SJSA1 (cell line): Measurements from ENCODE around the gene FILIP1L. TPM values are rescaled to one million over a fixed set of nuclear protein-coding genes. Genes with fewer than 3 reads are reported as not detected.

Experiments used
- DNase-seq, 2 experiments: peaks; one replicate each; pipeline ENCODE4 v3.0.0-alpha.2; 2015 to 2020; ENCODE audit warnings: low spot score in 2 of 2, low read depth in 1 of 2
- H3K27ac ChIP-seq: fragments of 250-450 bp; sonication (Bioruptor Pico); 2 replicates; pipeline ENCODE4 v1.5.1; 2020; ENCODE audit warnings: mild to moderate bottlenecking, moderate library complexity
- H3K27me3 ChIP-seq: fragments of 250-450 bp; sonication (Bioruptor Pico); replicated peaks from 2 replicates; pipeline ENCODE4 v1.5.1; 2020; ENCODE audit warnings: mild to moderate bottlenecking, moderate library complexity
- H3K36me3 ChIP-seq: fragments of 250-450 bp; sonication (Bioruptor Pico); 2 replicates; pipeline ENCODE4 v1.5.1; 2020; ENCODE audit warnings: mild to moderate bottlenecking
- H3K4me1 ChIP-seq: fragments of 250-450 bp; sonication (Bioruptor Pico); replicated peaks from 2 replicates; pipeline ENCODE4 v1.6.1; 2021; ENCODE audit warnings: mild to moderate bottlenecking
- H3K4me3 ChIP-seq: fragments of 250-450 bp; sonication (Bioruptor Pico); 2 replicates; pipeline ENCODE4 v1.5.1; 2020; ENCODE audit warnings: mild to moderate bottlenecking
- H3K9me3 ChIP-seq: fragments of 250-450 bp; sonication (Bioruptor Pico); replicated peaks from 2 replicates; pipeline ENCODE4 v1.5.1; 2020; ENCODE audit warnings: mild to moderate bottlenecking
- total RNA-seq: library from RNA; depleted of rRNA; stranded (reverse); fragments of >200 nt; shearing (Covaris generic); gene quantifications from 2 replicates; pipeline ENCODE4 v1.2.3, GENCODE V29; 2014

The FILIP1L gene
- total RNA-seq, 1 experiment from 2014 or later, result 27.0 TPM

DNA sequence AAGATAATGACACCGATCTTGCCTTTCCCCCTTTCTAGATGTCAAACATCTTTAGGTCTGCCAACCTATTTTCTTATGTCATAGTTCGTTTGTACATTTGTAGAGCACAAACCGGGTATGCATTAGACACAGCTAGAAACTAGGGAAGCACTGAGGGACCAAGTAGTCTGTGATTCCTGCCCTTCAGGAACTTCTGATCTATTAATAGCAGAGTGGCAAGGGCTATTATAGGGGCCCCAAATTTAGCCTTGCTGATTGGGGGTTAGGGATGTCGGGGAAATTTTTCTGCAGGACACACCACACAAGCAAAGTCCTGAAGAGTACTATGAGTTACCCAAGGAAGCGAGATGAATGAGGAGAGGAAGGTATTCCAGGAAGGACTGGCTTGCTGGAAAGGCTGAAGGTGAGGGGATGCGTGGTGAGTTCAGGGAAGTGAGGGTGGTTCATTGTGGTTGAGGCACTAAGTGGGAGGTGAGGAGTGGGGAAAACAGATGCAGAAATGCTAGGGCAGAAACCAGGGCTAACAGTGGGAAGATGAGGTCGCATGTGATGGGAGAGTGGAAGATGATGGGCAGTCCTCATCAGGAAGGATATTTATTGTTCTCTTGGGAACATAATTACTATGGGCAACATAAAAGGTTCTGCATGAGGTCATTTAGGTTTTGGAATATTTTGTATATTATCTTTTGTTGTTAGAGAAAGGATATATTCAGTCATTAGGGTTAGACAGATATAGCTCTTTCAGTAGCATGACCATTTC, 152.4 kb downstream of the FILIP1L start:
- Histone ChIP-seq H3K27ac (peak overlapping the region; percentile 87), H3K27me3 (no peaks in the 10 kb centered on the region), H3K36me3 (no peaks in the 10 kb centered on the region), H3K4me1 (peaks cover 34% of the 10 kb centered on the region), H3K9me3 (no peaks in the 10 kb centered on the region), H3K4me3 (no peak overlapping the region)
- no peak for DNase-seq

DNA sequence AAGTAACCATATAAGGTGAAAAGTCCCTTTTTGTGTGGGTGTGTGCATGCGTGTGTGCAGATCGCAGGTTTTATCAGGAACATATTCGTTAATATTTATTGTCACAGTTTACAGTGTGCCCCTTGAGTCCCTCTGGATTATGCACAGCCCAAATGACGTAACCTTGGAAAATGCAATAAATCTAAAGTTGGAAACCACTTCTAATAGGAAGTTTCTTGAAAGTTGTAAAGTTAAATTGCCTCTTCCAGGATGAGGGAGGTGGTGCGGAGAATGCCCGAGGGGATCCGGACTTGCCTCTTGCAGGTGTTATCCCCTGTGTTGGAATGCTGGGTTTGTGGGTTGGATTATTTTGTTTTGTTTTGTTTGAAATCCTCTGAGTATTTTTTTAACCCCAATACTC, 153.4 kb downstream of the FILIP1L start:
- no peak for DNase-seq
- peaks cover 31% of the 10 kb centered on the region for H3K4me1 ChIP-seq
- no peaks in the 10 kb centered on the region for H3K27me3 ChIP-seq
- H3K27ac ChIP-seq, result no peak overlapping the region
- no peak overlapping the region for H3K4me3 ChIP-seq
- H3K36me3 ChIP-seq, result no peaks in the 10 kb centered on the region
- H3K9me3 ChIP-seq, result no peaks in the 10 kb centered on the region

GRCh38 chr3:99960123-99960878, 154.0 kb downstream of the FILIP1L start:
- H3K27me3 ChIP-seq, result no peaks in the 10 kb centered on the region
- H3K27ac ChIP-seq, result no peak overlapping the region
- peaks cover 31% of the 10 kb centered on the region for H3K4me1 ChIP-seq
- no peak for DNase-seq
- H3K9me3 ChIP-seq, result no peaks in the 10 kb centered on the region
- H3K4me3 ChIP-seq, result no peak overlapping the region
- no peaks in the 10 kb centered on the region for H3K36me3 ChIP-seq

DNA sequence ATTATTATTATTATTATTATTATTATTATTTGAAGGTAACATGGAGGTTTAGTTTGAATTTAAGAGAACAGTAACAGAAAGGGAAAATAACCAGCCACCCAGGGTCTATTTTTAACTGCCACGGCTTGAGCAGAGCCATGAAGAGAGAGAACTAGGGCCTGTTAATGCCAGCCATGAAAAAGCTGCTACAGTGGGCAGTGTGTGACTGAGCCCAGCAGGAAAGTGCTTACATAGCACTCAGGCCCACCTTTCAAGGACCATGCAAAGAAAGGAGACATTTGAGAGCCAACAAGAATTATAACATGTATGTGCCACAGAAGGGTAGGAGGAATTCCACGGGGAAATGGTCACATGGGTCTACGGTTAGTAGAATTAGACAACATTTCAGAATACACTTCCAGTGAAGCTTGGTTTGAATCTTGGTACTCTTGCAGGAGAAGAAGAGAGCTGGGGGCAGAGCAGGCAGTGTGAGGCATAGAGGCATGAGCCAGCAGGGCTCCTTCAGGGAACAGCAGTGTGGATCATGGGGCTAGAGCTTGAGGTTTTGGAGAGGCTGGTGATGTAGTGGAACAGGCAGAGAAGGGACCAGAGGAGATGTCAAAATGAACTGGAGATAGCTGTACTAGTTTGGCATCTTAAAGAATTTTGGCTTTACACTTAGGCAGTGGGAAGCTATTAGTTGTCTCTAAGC, 155.9 kb downstream of the FILIP1L start:
- DNase-seq, result no peak
- Histone ChIP-seq H3K9me3 (no peaks in the 10 kb centered on the region), H3K27ac (no peak overlapping the region), H3K4me3 (no peak overlapping the region), H3K27me3 (no peaks in the 10 kb centered on the region), H3K4me1 (peaks cover 42% of the 10 kb centered on the region), H3K36me3 (no peaks in the 10 kb centered on the region)

DNA sequence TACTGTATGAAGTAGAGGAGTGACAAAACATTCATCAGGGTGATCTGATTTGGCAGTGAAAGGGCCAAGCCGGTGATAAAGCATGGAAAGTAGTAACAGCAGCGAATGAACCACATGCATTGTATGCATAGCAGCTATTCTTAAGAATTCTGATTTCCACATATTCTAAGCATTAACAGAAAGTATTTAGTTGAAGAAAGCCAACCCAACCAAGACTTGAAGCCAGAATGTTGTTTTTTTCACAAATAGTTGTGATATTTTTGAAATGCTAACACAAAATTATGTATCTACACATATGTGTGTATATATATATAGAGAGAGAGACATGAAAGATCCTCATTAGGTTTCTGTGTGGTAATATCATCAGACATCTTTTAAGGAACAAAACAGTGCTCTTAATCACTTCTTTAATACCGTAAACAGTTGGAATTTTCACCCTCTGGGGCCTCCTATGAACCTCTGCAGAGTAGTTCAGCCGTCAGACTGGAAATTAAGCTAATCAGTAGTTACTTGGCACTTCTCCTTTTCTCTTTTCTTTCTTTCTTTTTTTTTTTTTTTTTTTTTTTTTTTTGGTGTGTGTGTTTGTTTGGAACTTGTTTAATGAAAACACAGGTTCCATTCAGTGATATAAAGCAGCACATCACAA, 157.0 kb downstream of the FILIP1L start:
- Histone ChIP-seq H3K27ac (no peak overlapping the region), H3K9me3 (no peaks in the 10 kb centered on the region), H3K4me1 (peaks cover 42% of the 10 kb centered on the region), H3K4me3 (no peak overlapping the region), H3K27me3 (no peaks in the 10 kb centered on the region), H3K36me3 (no peaks in the 10 kb centered on the region)
- no peak for DNase-seq

- Histone ChIP-seq H3K4me1 (peaks cover 38% of the 10 kb centered on the region), H3K27ac (no peak overlapping the region), H3K36me3 (no peaks in the 10 kb centered on the region), H3K4me3 (no peak overlapping the region), H3K9me3 (no peaks in the 10 kb centered on the region), H3K27me3 (no peaks in the 10 kb centered on the region)
- no peak for DNase-seq
Observed at GRCh38 chr3:99955773-99956562, 158.3 kb downstream of the FILIP1L start.

DNA sequence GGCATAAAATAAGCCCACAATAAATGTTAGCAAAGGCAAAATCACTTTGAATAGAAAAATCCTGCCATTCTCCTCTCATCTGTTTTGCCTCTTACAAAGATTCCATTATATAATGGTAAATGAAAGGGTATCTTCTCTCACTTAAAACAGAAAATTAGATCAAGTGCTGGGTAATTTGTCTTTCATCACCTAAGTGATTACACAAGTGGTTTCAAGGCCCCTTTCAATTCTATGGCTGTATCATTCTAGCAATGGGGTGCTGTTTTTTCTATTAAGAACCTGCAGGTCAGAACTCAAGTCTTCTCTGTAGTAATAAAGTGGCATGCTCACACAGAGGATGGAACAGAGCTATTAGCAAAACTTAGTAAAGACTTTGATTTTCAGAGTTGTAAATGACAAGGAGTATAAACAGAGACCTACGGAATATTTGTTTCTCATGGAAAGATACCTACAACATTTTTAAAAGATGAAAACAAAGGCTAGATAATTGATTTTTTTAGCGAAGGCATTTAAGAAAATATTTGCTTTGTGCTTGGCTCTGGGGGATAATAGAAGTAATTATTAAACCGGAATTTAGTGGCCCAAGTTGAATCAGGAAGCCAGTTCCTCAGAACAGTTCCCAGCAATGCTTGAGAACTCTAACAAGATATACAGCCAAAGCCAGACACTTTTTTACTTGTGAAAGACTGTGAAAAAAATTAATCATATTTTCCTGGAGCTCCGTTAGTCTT, 159.2 kb downstream of the FILIP1L start:
- Histone ChIP-seq H3K4me1 (peaks cover 31% of the 10 kb centered on the region), H3K4me3 (no peak overlapping the region), H3K27ac (no peak overlapping the region), H3K9me3 (no peaks in the 10 kb centered on the region), H3K27me3 (no peaks in the 10 kb centered on the region), H3K36me3 (no peaks in the 10 kb centered on the region)
- no peak for DNase-seq

- Histone ChIP-seq H3K4me3 (no peak overlapping the region), H3K4me1 (peaks cover 41% of the 10 kb centered on the region), H3K27me3 (no peaks in the 10 kb centered on the region), H3K27ac (peak overlapping the region; percentile 80), H3K9me3 (no peaks in the 10 kb centered on the region), H3K36me3 (no peaks in the 10 kb centered on the region)
- no peak for DNase-seq
Observed at GRCh38 chr3:99953596-99953995, 160.7 kb downstream of the FILIP1L start.

- DNase-seq, result peak in 1 of 2 experiments; percentile 71
- H3K27me3 ChIP-seq, result no peaks in the 10 kb centered on the region
- H3K36me3 ChIP-seq, result no peaks in the 10 kb centered on the region
- H3K9me3 ChIP-seq, result no peaks in the 10 kb centered on the region
- H3K27ac ChIP-seq, result peak overlapping the region; percentile 80
- no peak overlapping the region for H3K4me3 ChIP-seq
- peaks cover 42% of the 10 kb centered on the region for H3K4me1 ChIP-seq
Observed at GRCh38 chr3:99952306-99952705, 162.0 kb downstream of the FILIP1L start.

- Histone ChIP-seq H3K9me3 (no peaks in the 10 kb centered on the region), H3K27me3 (no peaks in the 10 kb centered on the region), H3K36me3 (no peaks in the 10 kb centered on the region), H3K4me3 (no peak overlapping the region), H3K4me1 (peaks cover 43% of the 10 kb centered on the region), H3K27ac (peak overlapping the region; percentile 80)
- no peak for DNase-seq
Observed at GRCh38 chr3:99951701-99952100, 162.6 kb downstream of the FILIP1L start.

GRCh38 chr3:99950921-99951320, 163.4 kb downstream of the FILIP1L start:
- no peak overlapping the region for H3K27ac ChIP-seq
- peaks cover 51% of the 10 kb centered on the region for H3K4me1 ChIP-seq
- no peak overlapping the region for H3K4me3 ChIP-seq
- no peaks in the 10 kb centered on the region for H3K9me3 ChIP-seq
- no peaks in the 10 kb centered on the region for H3K36me3 ChIP-seq
- H3K27me3 ChIP-seq, result no peaks in the 10 kb centered on the region
- no peak for DNase-seq

- Histone ChIP-seq H3K9me3 (no peaks in the 10 kb centered on the region), H3K4me1 (peaks cover 57% of the 10 kb centered on the region), H3K27ac (no peak overlapping the region), H3K36me3 (no peaks in the 10 kb centered on the region), H3K27me3 (no peaks in the 10 kb centered on the region), H3K4me3 (no peak overlapping the region)
- DNase-seq, result no peak
Observed at GRCh38 chr3:99949956-99950670, 164.2 kb downstream of the FILIP1L start.
